Measurements from ENCODE around the gene TTC8.

GRCh38 chr14:88831284-88831683 lies 6.8 kb downstream of the TTC8 start:
- TF ChIP-seq CTCF (IDR thresholded peaks at IDR 0.05) (no peak), POLR2A (IDR thresholded peaks at IDR 0.05) (no peak)
